Measurements from ENCODE around the gene POU6F2.
"Not testable (repeated sequence)": the region's sequence is repeated elsewhere in the genome, so short reads cannot be mapped to it uniquely, and the experiment has no call there.

Gene POU6F2

DNA sequence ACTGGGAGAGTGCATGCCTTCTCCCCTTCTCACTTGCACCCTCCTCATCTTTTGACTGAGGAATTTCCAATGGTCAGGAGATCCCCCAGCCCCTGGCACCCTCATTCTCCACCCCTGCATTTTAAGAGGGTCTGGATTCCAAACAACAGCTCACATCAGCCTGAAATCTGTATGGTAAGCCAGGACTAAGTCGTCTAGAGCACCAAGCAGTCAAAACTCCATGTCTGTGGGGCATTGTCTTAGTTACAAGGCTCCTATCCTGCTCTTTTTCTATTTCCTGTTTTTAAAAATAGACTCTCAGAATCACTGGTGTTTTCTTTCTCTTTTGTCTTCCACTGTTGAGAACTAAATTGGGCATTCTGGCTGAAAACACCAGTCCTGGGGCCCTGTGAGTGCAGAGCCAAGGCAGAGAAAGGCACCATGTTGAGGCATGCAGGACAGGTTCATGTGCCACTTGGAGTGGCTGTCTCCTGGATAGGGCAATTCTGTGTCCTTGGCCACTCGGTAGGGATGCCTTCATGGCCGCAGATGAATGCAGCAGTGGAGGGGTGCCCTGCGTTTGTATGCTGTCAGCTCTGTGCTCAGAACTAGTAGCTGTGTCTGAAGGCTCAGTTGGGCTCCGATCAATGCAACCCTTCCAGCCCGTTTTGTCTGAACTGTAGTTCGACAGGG is 371.9 kb downstream of the POU6F2 start:
- DNase-seq (ENCODE audit: low read depth, low spot score) = no peak

GRCh38 chr7:39353615-39354376 is 376.1 kb downstream of the POU6F2 start:
- DNase-seq (ENCODE audit: low read depth, low spot score) = no peak

GRCh38 chr7:39355664-39356063 is 378.0 kb downstream of the POU6F2 start:
- DNase-seq (ENCODE audit: low read depth, low spot score) = no peak

DNA sequence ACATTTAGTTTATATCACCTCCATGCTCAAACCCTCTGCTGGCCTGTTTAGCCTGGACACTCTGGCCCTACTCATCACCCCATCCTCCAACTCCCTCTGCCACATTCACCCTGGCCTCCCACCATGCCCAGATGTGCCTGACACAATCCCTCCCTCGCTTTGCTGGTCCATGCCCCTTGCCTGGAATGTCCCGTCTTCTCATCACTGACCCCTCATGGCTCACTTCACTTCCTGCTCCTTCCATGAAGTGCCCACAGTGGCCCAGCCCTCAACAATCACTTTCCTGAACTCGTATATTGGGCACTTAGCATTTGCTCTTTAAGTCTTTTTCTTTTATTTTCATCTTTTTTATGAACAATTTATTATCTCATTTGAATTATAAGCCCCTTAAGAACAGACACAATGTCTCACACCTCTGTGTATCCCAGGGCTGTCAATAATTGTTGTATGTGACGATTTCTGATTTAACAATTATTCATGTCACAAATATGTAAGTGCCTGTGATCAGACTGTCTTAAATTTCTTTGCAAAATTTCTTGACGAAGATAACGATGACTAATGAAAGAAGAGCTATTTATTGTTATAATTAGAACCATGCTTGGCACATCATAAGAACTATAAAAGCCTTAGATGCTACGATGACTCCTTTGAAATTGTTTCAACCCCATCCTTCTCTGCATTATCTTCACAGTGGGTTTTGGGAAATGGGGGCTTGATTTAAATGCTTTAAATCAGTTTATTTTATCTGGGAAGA is 378.6 kb downstream of the POU6F2 start:
- DNase-seq (ENCODE audit: low read depth, low spot score) = no peak

- no peak for DNase-seq (ENCODE audit: low read depth, low spot score)
Observed at GRCh38 chr7:39357648-39358047, 379.9 kb downstream of the POU6F2 start.

DNA sequence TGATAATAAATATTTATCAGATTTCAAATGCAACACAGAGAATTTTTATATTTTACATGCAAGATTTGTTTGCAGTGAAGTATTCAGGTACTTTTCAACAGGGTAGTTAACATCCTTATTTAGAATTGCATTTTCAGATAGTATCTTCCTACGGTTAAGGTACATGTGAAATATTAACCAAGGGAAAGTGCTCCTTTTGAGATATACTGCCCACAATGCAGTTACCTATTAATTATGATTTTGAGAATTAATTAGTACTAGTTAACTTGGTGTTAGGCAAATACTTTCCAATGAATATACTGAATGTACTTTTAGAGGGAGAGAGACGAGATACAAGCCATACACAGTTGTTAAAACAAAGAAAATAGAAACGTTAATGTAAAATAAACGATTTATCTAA is 382.3 kb downstream of the POU6F2 start:
- no peak for DNase-seq (ENCODE audit: low read depth, low spot score)

- no peak for DNase-seq (ENCODE audit: low read depth, low spot score)
Observed at GRCh38 chr7:39360766-39361165, 383.1 kb downstream of the POU6F2 start.

DNA sequence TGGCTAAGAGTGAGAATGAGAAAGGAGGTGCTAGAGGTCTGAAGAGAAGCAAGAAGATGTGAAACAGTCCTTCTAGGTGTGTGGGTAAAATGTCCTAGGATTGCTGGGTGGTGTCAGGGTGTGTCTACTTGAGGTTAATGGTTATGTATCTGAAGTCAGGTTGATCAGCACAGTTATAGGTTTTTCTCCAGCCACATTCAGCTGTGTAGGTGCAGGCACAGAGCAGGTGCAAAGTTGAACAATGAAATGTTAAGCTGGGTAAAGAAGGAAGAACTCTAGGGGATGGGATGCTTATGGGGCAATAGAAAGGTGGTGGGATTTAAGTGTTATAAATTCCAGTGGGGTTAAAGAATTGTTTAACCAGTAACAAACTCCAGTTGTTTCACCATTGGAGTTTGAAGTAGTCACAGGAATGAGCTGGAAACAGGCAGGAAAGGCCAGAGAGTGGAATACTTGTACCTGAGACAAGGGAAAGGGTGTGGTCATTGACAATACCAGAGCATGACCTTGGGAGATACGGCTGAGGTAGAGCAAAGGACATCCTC is 388.1 kb downstream of the POU6F2 start:
- DNase-seq (ENCODE audit: low read depth, low spot score) = no peak

DNA sequence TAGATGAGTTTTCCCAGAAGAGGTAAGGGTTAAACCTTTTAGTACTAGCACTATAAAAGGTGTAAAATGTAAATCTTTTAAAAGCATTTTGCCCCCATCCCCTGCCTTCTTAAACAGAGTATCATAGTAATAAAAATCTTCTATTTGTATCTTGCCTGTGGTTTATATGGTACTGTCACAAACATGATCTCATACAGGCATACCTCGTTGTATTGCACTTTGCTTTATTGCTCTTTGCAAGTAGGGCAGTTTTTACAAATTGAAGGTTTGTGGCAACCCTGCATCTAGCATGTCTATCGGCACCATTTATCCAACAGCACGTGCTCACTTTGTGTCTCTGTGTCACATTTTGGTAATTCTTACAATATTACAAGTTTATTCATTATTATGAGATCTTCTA is 389.7 kb downstream of the POU6F2 start:
- DNase-seq (ENCODE audit: low read depth, low spot score) = no peak

- DNase-seq (ENCODE audit: low read depth, low spot score) = no peak
Observed at GRCh38 chr7:39367943-39368342, 390.2 kb downstream of the POU6F2 start.

DNA sequence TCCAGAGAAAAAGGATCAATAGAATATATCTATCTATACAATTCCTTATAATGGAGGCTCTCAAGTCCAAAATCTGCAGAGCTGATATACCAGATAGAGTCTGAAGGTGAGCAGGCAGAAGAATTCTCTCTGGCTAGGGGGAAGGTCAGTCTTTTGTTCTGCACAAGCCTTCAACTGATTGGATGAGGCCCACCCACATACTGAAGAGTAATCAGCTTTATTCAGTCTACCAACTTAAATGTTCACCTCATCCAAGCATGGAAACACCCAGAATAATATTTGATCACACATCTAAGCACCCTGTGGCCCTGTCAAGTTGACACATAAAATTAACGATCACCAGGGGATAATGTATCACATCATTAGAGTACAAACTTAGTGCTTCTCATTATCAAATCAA is 394.7 kb downstream of the POU6F2 start:
- DNase-seq (ENCODE audit: low read depth, low spot score) = no peak

- no peak for DNase-seq (ENCODE audit: low read depth, low spot score)
Observed at GRCh38 chr7:39374436-39375040, 396.8 kb downstream of the POU6F2 start.

DNA sequence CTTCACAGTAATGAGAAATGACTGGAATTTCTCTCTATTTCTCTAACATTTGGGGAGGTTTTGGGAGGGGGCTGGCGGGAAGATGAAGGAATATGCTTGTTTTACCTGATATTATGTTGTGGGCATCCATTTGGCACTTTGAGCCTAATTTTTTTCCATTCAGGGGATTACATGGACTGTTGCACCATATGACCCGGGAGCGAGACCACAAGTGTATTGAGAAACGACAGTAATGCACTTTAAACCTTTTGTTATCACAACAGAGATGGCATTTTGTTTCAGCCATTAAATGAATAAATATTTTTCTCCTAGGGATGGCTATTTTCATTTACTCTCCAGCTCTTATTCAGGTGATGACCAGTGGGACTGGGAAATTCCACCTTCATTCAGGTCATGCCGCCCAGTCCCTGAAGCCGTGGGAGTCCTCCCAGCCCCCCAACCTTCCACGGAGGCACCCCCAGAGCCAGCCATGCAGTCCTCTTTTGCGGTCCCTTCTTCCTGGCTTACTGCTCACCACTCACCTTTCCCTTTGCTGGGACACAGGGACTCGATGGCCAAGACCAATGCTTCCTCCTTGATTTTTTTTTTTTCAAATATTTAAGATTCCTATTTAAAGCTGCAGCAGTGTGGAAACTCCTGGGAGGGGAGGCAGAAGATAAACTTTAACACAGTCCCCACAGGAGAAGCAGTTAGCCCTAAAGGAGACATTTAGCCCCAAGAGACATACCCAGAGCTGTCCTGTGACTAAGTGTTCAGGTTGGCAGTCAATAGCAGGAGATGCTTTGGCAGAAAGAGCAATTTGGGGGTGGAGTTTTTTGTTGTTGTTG is 397.6 kb downstream of the POU6F2 start:
- no peak for DNase-seq (ENCODE audit: low read depth, low spot score)

- no peak for DNase-seq (ENCODE audit: low read depth, low spot score)
Observed at GRCh38 chr7:39375874-39376190, 398.1 kb downstream of the POU6F2 start.

DNA sequence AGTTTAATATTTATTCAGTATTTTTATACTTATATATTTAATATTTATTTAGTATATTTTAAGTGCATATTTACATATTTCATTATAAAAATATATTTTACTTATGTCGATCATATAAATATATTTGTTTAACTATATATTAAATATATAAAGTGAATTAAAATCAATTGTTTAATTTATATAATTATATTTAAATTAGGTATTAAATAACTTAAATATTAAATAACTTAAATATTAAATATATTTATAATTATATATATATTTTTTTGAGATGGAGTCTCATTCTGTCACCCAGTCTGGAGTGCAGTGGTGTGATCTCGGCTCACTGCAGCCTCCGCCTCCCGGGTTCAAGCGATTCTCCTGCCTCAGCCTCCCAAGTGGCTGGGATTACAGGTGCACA is 399.2 kb downstream of the POU6F2 start:
- not testable (repeated sequence) for DNase-seq (ENCODE audit: low read depth, low spot score)

GRCh38 chr7:39379416-39379815 is 401.7 kb downstream of the POU6F2 start:
- no peak for DNase-seq (ENCODE audit: low read depth, low spot score)

DNA sequence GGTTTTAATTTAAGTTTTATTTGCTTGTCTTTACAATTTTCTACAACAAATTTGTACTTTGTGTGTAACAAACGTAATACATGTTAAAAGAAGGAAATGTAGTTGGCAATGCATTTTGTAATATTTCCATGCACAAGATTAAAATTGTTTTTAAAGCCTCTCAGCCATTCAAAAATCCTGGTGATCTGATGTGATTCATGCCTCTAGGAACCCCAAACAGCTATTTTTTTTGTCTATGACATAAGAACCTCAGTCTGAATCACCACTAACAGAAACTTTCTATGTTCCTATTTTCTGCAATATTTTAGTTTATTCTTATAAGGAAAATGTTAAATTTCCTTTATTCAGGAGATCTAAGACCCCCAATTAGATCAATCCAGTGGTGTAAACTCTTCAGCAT is 405.4 kb downstream of the POU6F2 start:
- no peak for DNase-seq (ENCODE audit: low read depth, low spot score)

DNA sequence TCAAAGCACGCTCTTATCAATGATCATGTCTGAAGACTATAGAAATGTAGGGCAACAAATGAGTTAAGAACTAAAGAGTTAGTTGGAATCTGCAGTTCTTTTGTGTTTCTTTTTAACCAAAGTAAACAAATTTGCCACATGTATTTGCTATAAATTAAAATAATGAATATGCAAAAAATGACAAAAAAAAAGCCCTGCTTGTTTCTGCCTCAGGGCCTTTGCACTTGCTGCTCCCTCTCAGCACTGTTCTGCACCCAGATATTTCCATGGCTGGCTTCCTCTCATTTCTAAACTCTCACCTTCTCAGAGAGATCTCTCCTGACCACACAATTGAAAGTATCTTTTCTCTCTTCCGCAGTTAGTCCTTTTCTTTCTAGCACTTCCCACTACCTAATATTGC is 406.7 kb downstream of the POU6F2 start:
- no peak for DNase-seq (ENCODE audit: low read depth, low spot score)

DNA sequence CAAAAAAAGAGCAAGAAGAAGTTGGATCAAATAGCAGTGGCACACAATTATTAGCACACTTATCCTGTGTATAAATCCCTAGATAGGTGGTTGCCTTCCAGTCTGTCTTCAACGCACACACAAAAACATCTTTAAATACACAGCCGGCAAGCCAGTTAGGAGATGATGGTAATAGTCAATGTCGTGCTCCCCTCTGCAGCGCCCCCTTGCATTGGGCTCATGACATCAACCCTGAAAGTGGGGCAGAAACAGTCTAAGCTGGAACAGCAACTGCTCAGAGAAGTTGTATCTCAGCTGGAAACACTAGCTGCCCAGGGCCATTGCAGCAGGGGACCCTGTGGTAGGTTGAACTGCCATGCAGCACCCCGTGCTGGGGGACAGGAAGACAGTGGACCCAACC is 409.0 kb downstream of the POU6F2 start:
- DNase-seq (ENCODE audit: low read depth, low spot score) = no peak

DNA sequence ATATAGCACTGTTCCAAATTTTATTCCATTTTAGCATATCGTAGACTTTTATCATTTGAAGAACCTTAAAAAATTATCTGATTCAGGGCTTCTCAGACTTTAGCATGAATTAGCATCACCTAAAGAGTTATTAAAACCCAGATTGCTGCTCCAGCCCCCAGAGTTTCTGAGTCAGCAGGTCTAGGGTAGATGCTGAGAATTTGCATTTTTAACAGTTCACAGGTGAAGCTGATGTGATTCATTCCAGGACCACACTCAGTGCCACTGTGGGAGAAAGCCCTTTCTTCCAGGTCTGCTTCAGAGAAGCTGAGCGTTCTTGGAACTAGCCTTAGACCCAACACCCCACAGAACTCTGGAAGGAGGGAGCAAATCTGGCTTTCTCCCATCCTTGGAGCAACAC is 414.4 kb downstream of the POU6F2 start:
- no peak for DNase-seq (ENCODE audit: low read depth, low spot score)

GRCh38 chr7:39394105-39394680 is 416.5 kb downstream of the POU6F2 start:
- no peak for DNase-seq (ENCODE audit: low read depth, low spot score)
